ENCODE results near the gene EGFL8. TPM values are rescaled to one million over a fixed set of nuclear protein-coding genes. Genes with fewer than 3 reads are reported as not detected.

The EGFL8 gene
- total and polyA plus RNA-seq, 8 donors, result 2.2 to 46.8 (median 6.0) TPM

GRCh38 chr6:32127717-32128592, 36.4 kb upstream of the EGFL8 start, which contains the start of gene ATF6B:
ATF6B (minus strand) TSS chr6:32128246; CDS start chr6:32128207, 39 bp downstream.
- DNase-seq (peak; percentile 93 to 100 (median 98)), FAIRE-seq (peak; percentile 92), ATAC-seq (peak; percentile 84 to 93 (median 88))
- Histone ChIP-seq H3K4me1 (peaks cover 8 to 18% (median 15%) of the 10 kb centered on the region in 3 donors), H3K4me3 (peak within 1 kb of the TSS; percentile 67 to 85 (median 76)), H3K36me3 (peaks cover 0 to 12% (median 11%) of the 10 kb centered on the region in 3 donors), H3K27me3 (no peaks in the 10 kb centered on the region), H3K9me3 (no peaks in the 10 kb centered on the region), H3K27ac (peak within 1 kb of the TSS; percentile 49 to 90 (median 72))
- 0% methylated on average over 44 of the region's 44 CpGs for WGBS, 2 donors
- no peak for TF ChIP-seq CTCF (IDR thresholded peaks at IDR 0.05)
- intact Hi-C loops (cut with DNase I), result no loop called here

- intact Hi-C loops (cut with DNase I), result no loop called here
- Histone ChIP-seq H3K27ac (peak overlapping the region in 2 of 4 donors; percentile 83 to 90), H3K4me3 (peak overlapping the region in 3 of 4 donors; percentile 18 to 57 (median 54)), H3K4me1 (peaks cover 8 to 18% (median 15%) of the 10 kb centered on the region in 3 donors), H3K9me3 (no peaks in the 10 kb centered on the region), H3K36me3 (peaks cover 0 to 12% (median 11%) of the 10 kb centered on the region in 3 donors), H3K27me3 (no peaks in the 10 kb centered on the region)
- FAIRE-seq, result no peak
- no peak for TF ChIP-seq CTCF (IDR thresholded peaks at IDR 0.05)
- WGBS, 2 donors, result 60 to 77% methylated on average over 13 of the region's 13 CpGs
- ATAC-seq, result no peak
- DNase-seq, result peak in 3 of 6 donors; percentile 18 to 55 (median 52)
These were observed 35.6 kb upstream of the EGFL8 start for GRCh38 chr6:32128751-32129296.

- WGBS, 2 donors, result 21 to 26% methylated on average over 22 of the region's 22 CpGs
- FAIRE-seq (no peak), DNase-seq (peak in 2 of 6 donors; percentile 36 to 45)
These were observed 34.9 kb upstream of the EGFL8 start for GRCh38 chr6:32129297-32130088.

GRCh38 chr6:32131439-32131948, 32.9 kb upstream of the EGFL8 start:
- intact Hi-C loops (cut with DNase I), result no loop called here
- Histone ChIP-seq H3K9me3 (no peaks in the 10 kb centered on the region), H3K4me3 (no peak overlapping the region), H3K4me1 (peaks cover 8 to 18% (median 15%) of the 10 kb centered on the region in 3 donors), H3K36me3 (no peaks in the 10 kb centered on the region), H3K27ac (no peak overlapping the region), H3K27me3 (no peaks in the 10 kb centered on the region)
- whole genome bisulfite sequencing, 2 donors, result 80 to 86% methylated on average over 14 of the region's 14 CpGs
- peak in 2 of 6 donors; percentile 6 to 29 for DNase-seq
- no peak for TF ChIP-seq CTCF (IDR thresholded peaks at IDR 0.05)
- no peak for ATAC-seq
- FAIRE-seq, result no peak

More at GRCh38 chr6:32129297-32130088, 34.9 kb upstream of the EGFL8 start:
- ATAC-seq, result peak; percentile 60 to 74 (median 70)
- Histone ChIP-seq H3K4me1 (peaks cover 8 to 18% (median 15%) of the 10 kb centered on the region in 3 donors), H3K27ac (peak overlapping the region; percentile 58 to 90 (median 81)), H3K9me3 (no peaks in the 10 kb centered on the region), H3K36me3 (peaks cover 0 to 11% (median 8%) of the 10 kb centered on the region in 3 donors), H3K27me3 (no peaks in the 10 kb centered on the region), H3K4me3 (peak overlapping the region; percentile 18 to 57 (median 56))
- TF ChIP-seq CTCF (IDR thresholded peaks at IDR 0.05), result no peak
- intact Hi-C loops (cut with DNase I), result no loop called here
